NOMO-1 (cell line): Measurements from ENCODE around the gene NSL1.
"Not testable (repeated sequence)": the region's sequence is repeated elsewhere in the genome, so short reads cannot be mapped to it uniquely, and the experiment has no call there.

Experiments
- DNase-seq, 2 experiments: peaks; one replicate each; lab custom pipeline; 2025; ENCODE audit not compliant: unreplicated experiment in 2 of 2; lab: John Stamatoyannopoulos, UW

Gene NSL1

GRCh38 chr1:212712451-212713303 is 78.9 kb downstream of the NSL1 start:
- peak in 1 of 2 experiments; percentile 10 for DNase-seq

- not testable (repeated sequence) for DNase-seq
Measured at GRCh38 chr1:212711974-212712373, 79.6 kb downstream of the NSL1 start.

GRCh38 chr1:212710566-212710965 is 81.0 kb downstream of the NSL1 start:
- DNase-seq = no peak

- DNase-seq = no peak
Measured at GRCh38 chr1:212703991-212704564, 87.5 kb downstream of the NSL1 start.

GRCh38 chr1:212702672-212703071 is 88.9 kb downstream of the NSL1 start:
- no peak for DNase-seq

GRCh38 chr1:212701910-212702309 is 89.7 kb downstream of the NSL1 start:
- no peak for DNase-seq

GRCh38 chr1:212700892-212701819 is 90.4 kb downstream of the NSL1 start:
- peak in 1 of 2 experiments; percentile 17 for DNase-seq

GRCh38 chr1:212700223-212700891 is 91.2 kb downstream of the NSL1 start:
- DNase-seq = peak in 1 of 2 experiments; percentile 7

GRCh38 chr1:212699625-212700222 is 91.9 kb downstream of the NSL1 start, which contains the start of gene BATF3:
Gene BATF3, minus strand, starts transcription at chr1:212699840. Its CDS starts 78 bp downstream, at chr1:212699762.
- peak in 1 of 2 experiments; percentile 15 for DNase-seq

- peak; percentile 46 to 49 for DNase-seq
Measured at GRCh38 chr1:212699104-212699624, 92.4 kb downstream of the NSL1 start.

GRCh38 chr1:212698467-212699103 is 93.0 kb downstream of the NSL1 start:
- no peak for DNase-seq

GRCh38 chr1:212696721-212697331 is 94.8 kb downstream of the NSL1 start:
- no peak for DNase-seq

- no peak for DNase-seq
Measured at GRCh38 chr1:212692774-212693644, 98.6 kb downstream of the NSL1 start.

GRCh38 chr1:212691561-212692071 is 100.0 kb downstream of the NSL1 start:
- peak in 1 of 2 experiments; percentile 9 for DNase-seq

- no peak for DNase-seq
Measured at GRCh38 chr1:212690816-212691403, 100.7 kb downstream of the NSL1 start.

GRCh38 chr1:212689758-212690529 is 101.6 kb downstream of the NSL1 start:
- DNase-seq = no peak
